T47D (cell line): Measurements from ENCODE around the gene USP48.
"Not testable (repeated sequence)": the region's sequence is repeated elsewhere in the genome, so short reads cannot be mapped to it uniquely, and the experiment has no call there.

Experiments
- DNase-seq, 2 experiments: peaks; one replicate each; pipeline versions ENCODE4 v3.0.0 to v3.0.0-alpha.2; 2011 to 2012; ENCODE audit warnings: low read depth in 1 of 2, low spot score in 1 of 2
- JUND ChIP-seq: IDR thresholded peaks from 2 replicates; pipeline ENCODE4 v1.6.1; 2012; ENCODE audit warnings: low read depth
- in situ Hi-C: cut with HindIII; loops from 2 replicates; pipeline ENCODE4 v1.10.0; 2016; ENCODE audit warnings: low sequenced_read_pairs, low pct_unique_long_range_greater_than_20kb

Gene USP48, protein sequence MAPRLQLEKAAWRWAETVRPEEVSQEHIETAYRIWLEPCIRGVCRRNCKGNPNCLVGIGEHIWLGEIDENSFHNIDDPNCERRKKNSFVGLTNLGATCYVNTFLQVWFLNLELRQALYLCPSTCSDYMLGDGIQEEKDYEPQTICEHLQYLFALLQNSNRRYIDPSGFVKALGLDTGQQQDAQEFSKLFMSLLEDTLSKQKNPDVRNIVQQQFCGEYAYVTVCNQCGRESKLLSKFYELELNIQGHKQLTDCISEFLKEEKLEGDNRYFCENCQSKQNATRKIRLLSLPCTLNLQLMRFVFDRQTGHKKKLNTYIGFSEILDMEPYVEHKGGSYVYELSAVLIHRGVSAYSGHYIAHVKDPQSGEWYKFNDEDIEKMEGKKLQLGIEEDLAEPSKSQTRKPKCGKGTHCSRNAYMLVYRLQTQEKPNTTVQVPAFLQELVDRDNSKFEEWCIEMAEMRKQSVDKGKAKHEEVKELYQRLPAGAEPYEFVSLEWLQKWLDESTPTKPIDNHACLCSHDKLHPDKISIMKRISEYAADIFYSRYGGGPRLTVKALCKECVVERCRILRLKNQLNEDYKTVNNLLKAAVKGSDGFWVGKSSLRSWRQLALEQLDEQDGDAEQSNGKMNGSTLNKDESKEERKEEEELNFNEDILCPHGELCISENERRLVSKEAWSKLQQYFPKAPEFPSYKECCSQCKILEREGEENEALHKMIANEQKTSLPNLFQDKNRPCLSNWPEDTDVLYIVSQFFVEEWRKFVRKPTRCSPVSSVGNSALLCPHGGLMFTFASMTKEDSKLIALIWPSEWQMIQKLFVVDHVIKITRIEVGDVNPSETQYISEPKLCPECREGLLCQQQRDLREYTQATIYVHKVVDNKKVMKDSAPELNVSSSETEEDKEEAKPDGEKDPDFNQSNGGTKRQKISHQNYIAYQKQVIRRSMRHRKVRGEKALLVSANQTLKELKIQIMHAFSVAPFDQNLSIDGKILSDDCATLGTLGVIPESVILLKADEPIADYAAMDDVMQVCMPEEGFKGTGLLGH

DNA sequence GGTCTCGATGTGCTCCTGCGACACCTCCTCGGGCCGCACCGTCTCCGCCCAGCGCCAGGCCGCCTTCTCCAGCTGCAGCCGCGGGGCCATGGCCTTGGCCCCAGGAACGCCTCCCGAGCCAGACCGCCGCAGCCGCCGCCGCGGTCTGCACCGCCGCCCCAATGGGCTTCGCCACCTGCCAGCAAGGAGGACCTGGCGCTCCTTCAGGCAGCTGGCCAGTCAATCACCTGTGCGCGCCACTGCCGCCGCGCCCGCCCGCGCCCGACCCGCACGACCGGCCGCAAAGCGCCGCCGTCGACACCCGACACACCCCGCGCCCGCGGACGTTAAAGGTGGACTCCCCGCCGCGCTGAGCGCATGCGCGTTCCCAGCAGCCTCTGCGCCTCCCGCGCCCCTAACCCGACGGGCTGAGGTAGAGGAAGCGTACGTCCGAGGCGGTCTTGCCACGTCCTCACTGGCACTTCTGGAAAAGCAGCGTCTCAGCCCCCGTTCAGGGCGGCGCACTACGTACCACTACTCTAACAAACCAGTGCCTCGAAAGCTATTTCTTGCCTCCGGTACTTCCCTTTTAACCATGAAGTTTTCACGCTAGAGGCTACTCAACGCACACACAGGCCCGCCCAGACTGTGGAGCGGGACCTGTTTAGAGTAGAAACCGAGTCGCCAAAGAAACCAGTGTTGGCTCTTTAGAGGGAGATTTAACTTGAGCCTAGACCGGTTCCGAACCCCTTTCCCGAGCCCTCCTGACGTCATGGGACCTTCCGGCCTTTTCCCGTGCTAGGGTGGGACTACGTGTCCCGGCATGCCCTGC lies at the start of gene USP48:
USP48 (minus strand) TSS at position 282 of the 811 bp plus-strand sequence; CDS start at position 90, 192 bp downstream.
- no peak for TF ChIP-seq JUND
- peak; percentile 38 to 95 for DNase-seq
- in situ Hi-C loops: no loop called here

DNA sequence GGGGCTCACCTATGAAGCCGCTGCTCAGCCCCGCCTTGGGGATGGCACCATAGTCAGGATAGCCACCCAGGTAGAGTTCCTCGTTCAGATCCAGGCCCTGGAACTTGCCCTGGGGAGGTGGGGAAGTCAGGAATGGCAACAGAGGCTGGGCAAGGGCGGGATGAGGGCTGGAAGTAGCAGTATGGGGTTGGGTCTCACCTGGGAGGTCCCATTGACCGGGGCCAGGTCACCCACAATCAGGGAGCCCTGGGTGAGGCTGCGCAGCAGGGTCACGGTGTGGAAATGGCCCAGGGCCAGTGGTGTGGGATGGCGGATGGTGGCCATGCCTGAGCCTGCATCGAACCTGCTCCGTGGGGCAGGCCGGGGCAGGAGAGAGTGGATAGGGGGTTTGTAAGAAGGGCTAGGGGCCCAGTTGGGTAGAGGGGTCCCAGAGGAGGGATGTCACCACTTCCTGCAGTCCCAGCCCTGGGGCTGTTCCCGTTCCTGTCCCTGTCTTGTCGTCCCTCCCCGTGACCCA lies 48.6 kb upstream of the USP48 start:
- no peak for TF ChIP-seq JUND
- no peak for DNase-seq
- in situ Hi-C loops: no loop called here

DNA sequence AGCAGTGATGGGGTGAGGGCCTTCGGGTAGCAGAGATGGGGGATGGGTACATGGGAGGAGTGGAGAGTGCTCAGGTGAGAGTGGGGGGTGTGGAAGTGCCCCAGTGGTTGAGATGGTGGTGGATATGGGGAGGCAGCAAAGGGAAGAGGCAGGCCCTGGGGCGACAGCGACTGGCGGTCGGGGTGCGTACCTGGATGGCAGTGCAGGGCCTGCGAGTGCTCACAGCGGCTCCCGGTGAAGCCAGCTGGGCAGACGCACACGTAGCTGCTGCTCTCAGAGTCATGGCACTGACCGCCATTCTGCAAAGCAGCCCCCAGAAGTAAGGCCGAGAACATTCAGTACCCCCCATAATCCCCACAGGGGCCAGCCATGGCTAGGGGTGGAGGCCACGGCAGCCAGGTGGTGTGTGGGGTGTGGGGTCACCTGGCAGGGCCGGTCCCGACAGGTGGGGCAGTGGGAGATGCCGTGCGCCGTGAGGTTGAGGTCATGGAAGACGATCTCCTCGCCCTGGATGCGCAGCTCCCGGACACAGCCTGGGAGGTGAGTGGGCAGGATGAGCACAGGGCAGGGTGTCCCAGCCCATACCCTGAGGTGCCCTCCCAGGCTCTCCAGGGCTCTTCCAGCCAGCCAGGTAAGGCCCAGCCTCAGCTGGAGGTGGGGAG lies 48.0 kb upstream of the USP48 start:
- in situ Hi-C loops: no loop called here
- no peak for TF ChIP-seq JUND
- DNase-seq: no peak

DNA sequence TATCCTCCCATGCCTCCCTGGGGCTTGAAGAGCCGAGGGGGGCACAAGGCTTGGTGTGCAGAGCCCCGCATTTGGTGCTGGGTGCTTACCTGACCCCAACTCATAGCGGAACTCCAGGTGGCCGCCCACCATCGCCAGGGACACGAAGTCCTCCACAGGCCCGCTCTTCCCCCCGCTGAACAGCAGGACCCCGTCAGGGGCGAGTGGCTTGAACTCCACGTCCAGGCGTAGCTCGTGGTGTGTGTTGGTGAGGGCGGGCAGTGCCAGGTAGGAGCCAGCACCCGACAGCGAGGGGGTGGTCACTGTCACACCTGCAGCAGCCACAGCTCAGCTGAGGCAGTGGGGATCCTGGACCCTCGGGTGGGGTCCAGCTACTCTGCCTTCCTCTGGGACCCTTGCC lies 46.3 kb upstream of the USP48 start:
- no peak for TF ChIP-seq JUND
- in situ Hi-C loops: no loop called here
- DNase-seq: no peak

DNA sequence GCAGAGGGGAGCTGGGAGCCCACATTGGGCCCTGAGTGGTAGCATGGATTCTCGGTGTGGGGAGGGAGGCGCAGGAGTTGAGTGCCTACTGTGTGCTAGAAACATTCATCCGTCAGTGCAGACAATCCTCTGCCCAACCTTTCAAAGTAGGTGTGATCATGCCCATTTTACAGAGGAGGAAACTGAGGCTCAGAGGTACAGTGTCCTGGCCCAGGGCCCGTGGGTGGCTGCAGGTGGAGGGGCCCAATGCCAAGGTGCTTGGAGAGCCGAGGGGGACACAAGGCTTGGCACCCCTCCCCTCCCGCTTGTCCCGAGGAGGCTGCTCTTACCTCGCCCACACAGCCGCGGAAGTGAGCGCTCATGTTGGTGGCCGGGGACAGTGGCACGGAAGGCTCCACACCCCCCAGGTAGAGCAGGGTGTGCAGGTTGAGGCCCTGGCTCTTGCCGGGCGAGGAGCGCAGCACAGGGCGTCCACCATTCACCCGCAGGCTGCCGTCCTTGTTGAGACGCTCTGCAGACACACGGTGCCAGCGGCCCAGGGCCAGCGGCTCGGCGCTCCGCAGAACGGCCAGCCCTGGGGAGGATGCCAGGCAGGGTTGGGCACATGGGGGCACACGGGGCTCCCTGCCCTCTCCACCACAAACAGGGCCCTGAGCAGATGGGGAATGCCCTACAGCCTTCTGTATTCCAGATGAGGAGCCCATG lies 45.7 kb upstream of the USP48 start:
- in situ Hi-C loops: no loop called here
- DNase-seq: no peak
- no peak for TF ChIP-seq JUND

DNA sequence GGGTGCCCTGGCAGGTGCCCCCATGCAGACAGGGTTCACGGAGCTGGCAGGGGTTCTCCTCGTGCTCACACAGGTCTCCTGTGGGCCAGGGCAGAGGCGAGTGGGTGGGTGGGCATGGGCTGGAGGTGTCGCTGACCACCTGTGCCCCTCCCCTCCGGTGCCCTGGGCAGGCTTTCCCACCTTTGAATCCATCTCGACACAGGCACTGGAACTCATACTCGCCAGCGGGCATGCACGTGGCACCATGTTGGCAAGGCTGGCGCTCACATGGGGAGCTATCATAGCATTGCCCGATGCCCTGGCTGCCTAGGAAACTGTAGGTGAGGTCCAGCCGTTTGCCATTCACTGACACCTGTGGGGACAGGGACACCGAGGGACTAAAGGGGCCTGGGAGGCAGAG lies 45.1 kb upstream of the USP48 start:
- TF ChIP-seq JUND: no peak
- in situ Hi-C loops: no loop called here
- no peak for DNase-seq

DNA sequence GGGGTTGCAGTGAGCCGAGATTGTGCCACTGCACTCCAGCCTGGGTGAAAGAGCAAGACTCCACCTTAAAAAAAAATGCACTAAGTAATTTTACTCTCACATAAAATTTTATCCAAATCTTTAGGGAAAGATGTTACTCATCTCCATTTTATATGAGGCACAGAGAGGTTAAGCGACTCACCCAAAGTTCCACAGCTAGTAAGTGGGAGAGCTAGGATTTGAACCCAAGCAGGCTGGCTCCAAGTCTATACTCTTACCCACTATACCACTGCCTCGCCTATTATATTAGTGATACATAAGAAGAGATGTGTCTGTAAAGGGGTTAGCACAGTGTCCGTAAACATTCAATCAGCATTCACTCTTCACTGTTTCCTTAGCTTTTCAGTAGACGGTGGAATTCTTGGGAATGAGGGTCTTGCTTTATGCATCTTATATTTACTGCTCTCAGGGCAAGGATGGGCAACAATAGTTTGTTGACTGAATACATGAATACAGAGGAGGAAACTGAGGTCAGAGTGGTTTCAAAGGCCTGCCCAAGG lies 44.3 kb upstream of the USP48 start:
- TF ChIP-seq JUND: no peak
- in situ Hi-C loops: no loop called here
- no peak for DNase-seq

DNA sequence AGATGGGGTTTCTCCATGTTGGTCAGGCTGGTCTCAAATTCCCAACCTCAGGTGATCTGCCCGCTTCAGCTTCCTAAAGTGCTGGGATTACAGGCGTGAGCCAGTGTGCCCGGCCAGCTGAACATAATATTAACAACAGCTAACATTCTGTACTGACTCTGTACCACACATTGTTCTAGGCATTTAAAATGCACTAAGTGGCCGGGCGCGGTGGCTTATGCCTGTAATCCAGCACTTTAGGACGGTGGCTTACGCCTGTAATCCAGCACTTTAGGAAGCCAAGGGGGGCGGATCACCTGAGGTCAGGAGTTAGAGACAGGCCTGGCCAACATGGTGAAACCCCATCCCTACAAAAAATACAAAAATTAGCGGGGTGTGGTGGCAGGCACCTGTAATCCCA lies 43.7 kb upstream of the USP48 start:
- in situ Hi-C loops, DNase-seq: not testable (repeated sequence)

DNA sequence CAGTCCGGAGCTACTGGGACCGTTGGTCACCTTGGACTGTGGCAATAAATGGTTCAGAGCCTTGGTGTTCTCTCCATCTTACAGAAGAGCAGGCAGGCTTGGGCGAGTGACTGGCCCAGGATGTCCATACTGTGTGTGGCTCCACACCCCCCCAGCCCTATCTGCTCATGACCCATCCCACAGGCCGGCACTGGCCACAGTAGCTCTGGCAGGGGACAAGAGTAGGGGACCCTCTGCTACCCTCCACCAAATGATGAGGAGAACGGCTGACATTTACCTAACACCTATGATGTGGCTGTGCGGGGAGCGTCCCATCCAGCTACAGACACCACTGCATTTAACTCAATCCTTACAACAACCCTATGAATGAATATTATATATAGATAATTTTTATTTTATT lies 42.4 kb upstream of the USP48 start:
- DNase-seq: no peak
- in situ Hi-C loops: no loop called here
- no peak for TF ChIP-seq JUND

DNA sequence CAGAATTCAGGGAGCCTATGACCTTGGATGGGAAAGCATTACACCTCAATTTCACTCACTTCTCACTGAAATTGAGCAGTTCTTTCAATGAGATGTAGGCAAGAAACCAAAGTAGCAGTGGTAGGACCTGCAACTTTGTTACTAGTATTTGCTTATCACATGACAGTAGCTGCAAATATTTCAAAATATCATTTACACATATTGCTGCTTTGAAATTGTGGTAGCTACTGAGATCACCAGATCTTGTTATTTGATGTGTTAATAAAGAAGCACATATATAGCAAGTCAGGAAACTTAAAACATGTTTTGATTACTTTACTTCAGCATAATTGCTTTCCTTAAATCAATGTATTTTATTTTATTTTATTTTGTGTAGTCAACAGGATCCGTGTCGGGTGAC lies 42.0 kb upstream of the USP48 start:
- in situ Hi-C loops: no loop called here
- TF ChIP-seq JUND: no peak

More for the DNA sequence above, 42.0 kb upstream of the USP48 start:
- DNase-seq: no peak
